ENCODE data around the gene MYH10.

- TF ChIP-seq EP300 (IDR thresholded peaks at IDR 0.05): no peak
- TF ChIP-seq POLR2AphosphoS5 (IDR thresholded peaks at IDR 0.05): no peak
Observed at GRCh38 chr17:8469964-8470363, 160.6 kb downstream of the MYH10 start.

Measured in stomach (tissue), 4 donors.